Glomerular visceral epithelial cell (primary cell): ENCODE data around the gene CFAP210.
"Not testable (repeated sequence)": the region's sequence is repeated elsewhere in the genome, so short reads cannot be mapped to it uniquely, and the experiment has no call there.

ENCODE experiments used
- DNase-seq: peaks from one replicate; pipeline ENCODE4 v3.0.0-alpha.2; 2016; ENCODE audit errors: extremely low spot score

Gene CFAP210

DNA sequence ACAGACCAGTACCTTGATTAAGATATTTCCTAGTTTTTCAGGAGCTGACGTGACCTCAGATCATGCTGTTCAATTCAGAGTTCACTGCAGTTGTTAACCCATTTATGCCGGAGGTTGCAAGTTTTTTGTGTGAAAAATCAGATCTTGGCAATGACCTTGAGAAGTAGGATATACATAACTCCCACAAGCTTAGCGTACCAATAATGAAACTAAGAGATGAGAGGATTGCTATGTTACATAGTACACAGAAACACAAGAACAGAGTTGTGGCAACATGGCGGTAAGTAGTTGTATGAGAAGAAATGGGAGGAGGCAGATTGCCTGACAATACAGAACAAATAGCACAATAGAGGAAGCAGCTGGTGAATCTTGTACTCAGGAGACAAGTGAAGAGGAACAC is 71.0 kb downstream of the CFAP210 start:
- DNase-seq = no peak

DNA sequence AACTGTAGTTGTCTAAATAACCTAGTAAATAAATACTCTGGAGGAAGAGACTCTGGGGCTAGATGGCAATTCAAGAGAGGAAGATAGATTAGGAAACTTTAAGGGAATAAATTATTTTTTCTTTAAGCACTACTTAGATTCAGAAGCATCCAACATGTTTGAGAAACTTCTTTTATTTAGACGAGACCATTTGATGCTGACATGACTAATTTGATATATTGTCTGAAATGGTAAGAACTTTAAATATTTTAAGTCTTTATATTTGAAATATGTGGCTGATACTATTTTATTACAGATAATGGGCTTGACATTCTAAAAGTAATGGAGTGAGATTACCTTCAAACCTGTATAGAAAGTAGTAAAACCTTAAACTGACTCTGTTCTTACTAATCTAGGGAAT is 73.7 kb downstream of the CFAP210 start:
- no peak for DNase-seq

DNA sequence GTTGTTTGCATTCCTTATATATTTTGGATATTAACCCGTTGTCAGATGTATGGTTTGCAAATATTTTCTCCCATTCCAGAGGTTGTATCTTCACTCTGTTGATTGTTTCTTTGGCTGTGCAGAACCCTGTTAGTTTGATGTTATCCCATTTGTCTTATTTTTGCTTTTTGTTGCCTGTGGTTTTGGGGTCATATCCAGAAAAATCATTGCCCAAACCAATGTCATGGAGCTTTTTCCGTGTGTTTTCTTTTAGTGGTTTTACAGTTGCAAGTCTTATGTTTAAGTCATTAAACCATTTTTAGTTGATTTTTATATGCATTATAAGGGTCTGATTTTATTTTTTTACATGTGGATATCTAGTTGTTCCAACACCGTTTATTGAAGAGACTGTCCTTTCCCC is 74.3 kb downstream of the CFAP210 start:
- DNase-seq = no peak

DNA sequence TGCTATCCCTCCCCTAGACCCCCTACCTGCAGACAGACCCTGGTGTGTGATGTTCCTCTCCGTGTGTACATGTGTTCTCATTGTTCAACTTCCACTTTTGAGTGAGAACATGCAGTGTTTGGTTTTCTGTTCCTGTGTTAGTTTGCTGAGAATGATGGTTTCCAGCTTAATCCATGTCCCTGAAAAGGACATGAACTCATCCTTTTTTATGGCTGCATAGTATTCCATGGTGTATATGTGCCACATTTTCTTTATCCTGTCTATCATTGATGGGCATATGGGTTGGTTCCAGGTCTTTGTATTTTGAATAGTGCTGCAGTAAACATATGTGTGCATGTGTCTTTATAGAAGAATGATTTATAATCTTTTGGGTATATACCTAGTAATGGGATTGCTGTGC is 78.2 kb downstream of the CFAP210 start:
- DNase-seq = not testable (repeated sequence)

DNA sequence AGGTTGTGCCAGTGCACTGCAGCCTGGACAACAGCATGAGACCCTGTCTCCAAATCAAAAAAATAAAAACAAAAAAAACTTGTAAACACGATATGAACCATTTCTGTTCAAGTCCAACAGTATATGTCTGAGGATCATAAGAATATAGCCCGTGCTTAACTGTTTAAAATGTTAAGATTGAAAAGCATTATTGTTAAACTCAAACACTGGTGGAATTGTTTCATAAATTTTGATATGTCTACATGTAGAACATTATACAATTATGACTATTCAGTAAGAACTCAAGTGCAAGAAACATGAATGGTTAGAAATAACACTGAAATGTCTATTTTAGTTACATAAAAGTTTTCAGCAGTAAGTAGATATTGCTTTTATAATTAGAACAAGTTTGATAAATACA is 80.3 kb downstream of the CFAP210 start:
- no peak for DNase-seq

DNA sequence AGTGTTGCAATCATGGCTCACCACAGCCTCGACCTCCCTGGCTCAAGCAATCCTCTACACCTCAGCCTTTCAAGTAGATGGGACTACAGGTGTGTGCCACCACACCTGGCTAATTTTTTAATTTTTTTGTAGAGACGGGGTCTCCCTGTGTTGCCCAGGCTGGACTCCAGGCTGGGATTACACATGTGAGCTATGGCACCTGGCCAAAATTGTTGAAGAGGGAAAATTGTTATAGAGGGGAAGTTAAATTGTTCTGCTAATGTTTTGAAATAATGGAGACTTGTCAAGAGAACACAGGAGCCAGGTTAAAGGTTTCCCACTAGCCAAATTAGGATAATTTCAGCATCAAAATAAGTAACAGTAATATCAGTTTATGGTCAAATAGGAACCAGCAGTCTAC is 84.9 kb downstream of the CFAP210 start:
- no peak for DNase-seq

DNA sequence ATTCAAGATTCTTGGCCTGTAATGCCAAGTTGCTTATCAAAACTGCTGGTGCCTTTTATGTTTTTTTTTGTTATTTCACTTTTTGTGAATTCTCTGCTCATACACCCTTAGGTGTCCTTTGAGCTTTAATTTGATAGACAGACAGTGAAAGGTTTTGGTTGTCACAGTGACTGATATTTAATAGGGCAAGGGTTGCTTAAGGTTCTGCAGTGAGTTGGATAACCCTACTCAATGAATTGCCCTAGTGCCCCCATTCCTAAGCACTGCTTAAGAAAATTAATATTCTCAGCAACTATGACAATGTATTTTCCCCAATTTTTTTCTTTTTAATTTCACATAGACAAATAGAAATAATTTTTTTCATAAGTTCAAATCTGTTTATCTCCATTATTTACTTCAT is 94.6 kb downstream of the CFAP210 start:
- no peak for DNase-seq

DNA sequence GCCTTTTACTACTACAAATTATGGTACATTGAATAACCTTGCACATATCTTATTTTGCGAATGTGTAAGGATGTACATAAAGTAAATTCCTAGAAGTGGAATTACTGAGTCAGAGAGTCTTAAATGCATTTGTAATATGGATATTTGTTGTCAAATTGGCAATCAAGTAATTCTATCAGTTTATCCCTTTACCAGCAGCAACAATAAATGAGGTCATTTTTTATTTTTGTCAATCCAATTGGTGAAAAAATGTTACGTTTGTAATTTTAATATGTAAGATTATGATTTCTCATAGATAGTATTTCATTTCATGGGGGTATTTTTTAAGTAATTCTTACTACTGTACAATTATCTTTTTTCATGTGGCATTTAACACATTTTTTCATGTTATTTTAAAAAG is 95.2 kb downstream of the CFAP210 start:
- no peak for DNase-seq

DNA sequence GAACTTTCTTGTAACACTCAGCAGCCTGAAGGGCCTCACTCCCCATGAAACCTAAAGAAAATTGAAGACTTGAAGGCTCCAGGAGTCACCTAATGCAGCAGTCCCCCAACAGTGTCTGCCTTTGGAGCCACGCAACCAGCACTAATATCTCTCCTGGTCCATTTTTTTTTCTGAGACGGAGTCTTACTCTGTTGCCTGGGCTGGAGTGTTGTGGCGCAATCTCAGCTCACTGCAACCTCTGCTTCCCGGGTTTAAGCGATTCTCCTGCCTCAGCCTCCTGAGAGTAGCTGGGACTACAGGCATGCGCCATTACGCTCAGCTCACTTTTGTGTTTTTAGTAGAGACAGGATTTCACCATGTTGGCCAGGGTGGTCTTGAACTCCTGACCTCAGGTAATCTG is 97.7 kb downstream of the CFAP210 start:
- DNase-seq = not testable (repeated sequence)
